ENCODE results near the gene ANGPTL7. TPM values are rescaled to one million over a fixed set of nuclear protein-coding genes. Genes with fewer than 3 reads are reported as not detected.

Gene ANGPTL7
- total RNA-seq = not detected

- Mint-ChIP-seq H3K4me3 (no peak within 1 kb of the TSS), H3K27ac (no peak within 1 kb of the TSS), H3K36me3 (ENCODE audit: low read depth) (peaks cover 21% of the 10 kb centered on the region), H3K9me3 (no peaks in the 10 kb centered on the region), H3K4me1 (no peaks in the 10 kb centered on the region), H3K27me3 (no peaks in the 10 kb centered on the region)
- POLR2A ChIA-PET = no interaction called here
- DNase-seq = no peak
- CTCF ChIA-PET = interaction anchor here (1.6 kb wide), 1 partner anchor 151 kb away, joined by 5 read pairs; no protein-coding TSS in a partner anchor
Measured at GRCh38 chr1:11188858-11189451, at the start of gene ANGPTL7. TSS of gene ANGPTL7 (plus strand) at chr1:11189355. CDS start at chr1:11189580, 225 bp downstream.

DNA sequence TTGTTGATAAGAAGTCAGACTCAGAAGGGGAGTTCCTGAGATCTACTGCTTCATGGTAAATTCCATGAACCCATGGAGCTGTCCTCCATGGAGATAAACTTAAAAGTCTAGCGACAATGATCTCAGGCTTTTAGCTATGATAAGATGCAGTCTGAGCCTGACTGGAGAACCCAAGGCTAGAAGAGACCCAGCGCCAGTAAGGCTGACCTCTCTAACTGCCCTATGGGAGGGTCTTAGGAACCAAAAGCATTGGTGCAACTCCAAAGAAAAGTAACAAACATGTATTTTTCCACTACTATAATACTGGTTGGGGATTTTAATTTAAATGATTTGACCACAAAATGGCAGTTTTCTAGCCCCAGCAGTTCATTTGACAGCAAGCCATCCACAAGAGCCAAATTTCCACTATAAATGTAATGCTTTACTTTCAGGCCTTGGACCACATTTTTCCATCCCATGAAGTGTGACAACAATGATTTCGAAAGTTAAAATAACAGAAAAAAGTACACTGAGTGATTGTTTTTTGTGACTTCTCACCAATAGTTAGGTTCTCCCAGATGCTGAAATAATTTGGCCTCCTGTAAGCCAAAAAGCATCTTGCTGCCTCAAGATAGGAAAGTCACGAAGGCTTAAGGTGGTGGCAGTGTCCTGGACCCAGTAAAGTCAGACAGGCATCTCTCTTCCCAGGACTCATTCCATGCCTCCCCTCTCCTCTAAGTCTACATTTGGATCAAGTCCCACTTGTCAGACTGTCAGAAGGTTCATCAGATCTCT is 46.4 kb upstream of the ANGPTL7 start:
- Mint-ChIP-seq H3K4me1 (peaks cover 4% of the 10 kb centered on the region), H3K27ac (no peak overlapping the region), H3K4me3 (no peak overlapping the region), H3K36me3 (ENCODE audit: low read depth) (peaks cover 41% of the 10 kb centered on the region), H3K9me3 (no peaks in the 10 kb centered on the region), H3K27me3 (no peaks in the 10 kb centered on the region)
- DNase-seq = no peak
- ChIA-PET POLR2A (no interaction called here), CTCF (no interaction called here)

DNA sequence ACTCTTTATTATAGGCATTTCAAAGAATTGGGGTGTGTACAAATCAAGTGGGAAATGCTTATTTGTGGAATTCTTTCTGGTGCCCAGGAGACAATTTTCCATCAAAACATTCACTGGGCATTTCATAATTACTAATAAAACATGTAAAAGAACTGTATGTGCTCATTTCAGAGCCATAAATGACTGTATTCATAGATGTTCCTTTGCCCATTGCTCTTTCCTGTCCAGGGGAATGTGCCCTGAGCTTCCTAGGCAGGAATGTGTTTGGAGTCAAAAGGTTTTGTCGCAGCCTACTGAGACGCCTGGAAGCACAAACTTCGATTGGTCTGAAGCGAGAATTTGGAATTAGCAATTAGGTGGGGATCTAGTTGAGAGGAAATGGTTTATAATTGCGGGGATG is 45.8 kb upstream of the ANGPTL7 start:
- no peak overlapping the region for H3K4me3 Mint-ChIP-seq
- no peaks in the 10 kb centered on the region for H3K9me3 Mint-ChIP-seq
- no peaks in the 10 kb centered on the region for H3K27me3 Mint-ChIP-seq
- no peak for DNase-seq
- H3K36me3 Mint-ChIP-seq (ENCODE audit: low read depth) = peaks cover 43% of the 10 kb centered on the region
- ChIA-PET POLR2A (interaction anchor here (1.3 kb wide), 1 partner anchor 13 kb away, joined by 5 read pairs; no protein-coding TSS in a partner anchor), CTCF (no interaction called here)
- peaks cover 4% of the 10 kb centered on the region for H3K4me1 Mint-ChIP-seq
- no peak overlapping the region for H3K27ac Mint-ChIP-seq

GRCh38 chr1:11143907-11144306 is 45.2 kb upstream of the ANGPTL7 start:
- Mint-ChIP-seq H3K27me3 (no peaks in the 10 kb centered on the region), H3K36me3 (ENCODE audit: low read depth) (peaks cover 41% of the 10 kb centered on the region), H3K9me3 (no peaks in the 10 kb centered on the region), H3K27ac (no peak overlapping the region), H3K4me3 (no peak overlapping the region), H3K4me1 (peaks cover 4% of the 10 kb centered on the region)
- no peak for DNase-seq
- CTCF ChIA-PET = no interaction called here
- POLR2A ChIA-PET = interaction anchor here (1.3 kb wide), 1 partner anchor 13 kb away, joined by 5 read pairs; no protein-coding TSS in a partner anchor

- ChIA-PET POLR2A (interaction anchor here (1.3 kb wide), 1 partner anchor 12 kb away, joined by 5 read pairs; no protein-coding TSS in a partner anchor), CTCF (interaction anchor here (0.7 kb wide), 1 partner anchor 45 kb away, joined by 3 read pairs; the partner anchor contains the start of gene EXOSC10)
- Mint-ChIP-seq H3K9me3 (no peaks in the 10 kb centered on the region), H3K4me1 (peaks cover 4% of the 10 kb centered on the region), H3K27me3 (no peaks in the 10 kb centered on the region), H3K36me3 (ENCODE audit: low read depth) (peaks cover 47% of the 10 kb centered on the region), H3K27ac (no peak overlapping the region), H3K4me3 (no peak overlapping the region)
- no peak for DNase-seq
Measured at GRCh38 chr1:11144570-11145256, 44.4 kb upstream of the ANGPTL7 start.

DNA sequence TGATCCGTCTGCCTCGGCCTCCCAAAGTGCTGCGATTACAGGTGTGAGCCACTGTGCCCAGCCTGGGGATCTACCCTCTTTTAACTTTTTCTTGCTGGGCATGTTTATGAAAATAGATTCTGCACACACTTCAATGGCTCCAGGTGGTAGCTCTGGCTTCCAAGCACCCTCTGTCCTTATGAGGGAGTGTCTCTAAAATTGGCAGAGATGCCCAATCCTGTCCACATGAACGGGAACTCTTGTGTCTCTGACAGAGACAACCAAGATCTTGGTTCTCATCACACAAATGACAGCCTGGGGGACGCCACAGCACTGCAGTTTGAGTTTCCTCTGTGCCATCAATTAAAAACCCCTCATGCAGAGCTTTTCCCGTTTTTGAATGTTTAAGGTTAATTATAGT is 43.4 kb upstream of the ANGPTL7 start:
- no peak for DNase-seq
- H3K4me3 Mint-ChIP-seq = no peak overlapping the region
- no peaks in the 10 kb centered on the region for H3K27me3 Mint-ChIP-seq
- no peak overlapping the region for H3K27ac Mint-ChIP-seq
- no peaks in the 10 kb centered on the region for H3K9me3 Mint-ChIP-seq
- H3K4me1 Mint-ChIP-seq = peaks cover 4% of the 10 kb centered on the region
- ChIA-PET POLR2A (no interaction called here), CTCF (no interaction called here)
- peaks cover 56% of the 10 kb centered on the region for H3K36me3 Mint-ChIP-seq (ENCODE audit: low read depth)

DNA sequence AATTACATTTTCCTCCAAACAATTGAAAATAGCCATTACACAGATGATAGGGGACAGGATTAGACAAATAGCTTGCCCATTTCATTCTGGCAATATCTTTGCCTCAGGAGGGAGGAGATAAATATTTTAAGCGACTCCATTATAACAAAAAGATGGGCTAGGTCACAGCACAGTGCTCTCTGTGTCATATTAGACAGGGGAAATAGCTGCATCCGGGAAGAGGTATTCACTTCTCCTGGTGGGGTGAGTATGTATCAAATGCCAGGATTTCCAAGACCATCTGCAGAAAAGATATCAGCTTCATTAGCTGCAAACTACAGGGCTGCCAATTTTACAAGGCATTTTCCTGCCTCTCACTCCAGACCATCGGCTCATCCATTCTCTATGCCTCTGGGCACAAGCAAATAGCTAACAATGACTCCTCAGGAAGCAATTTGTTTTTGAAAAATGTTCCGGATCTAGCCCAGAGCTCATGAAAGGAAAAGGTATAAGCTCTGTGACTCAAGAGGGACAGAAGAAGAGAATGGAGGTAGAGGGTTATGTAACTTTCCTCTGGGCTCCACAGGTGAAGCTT is 41.9 kb upstream of the ANGPTL7 start:
- Mint-ChIP-seq H3K27me3 (no peaks in the 10 kb centered on the region), H3K4me1 (peaks cover 4% of the 10 kb centered on the region), H3K36me3 (ENCODE audit: low read depth) (peaks cover 56% of the 10 kb centered on the region), H3K9me3 (no peaks in the 10 kb centered on the region), H3K27ac (no peak overlapping the region), H3K4me3 (no peak overlapping the region)
- DNase-seq = no peak
- POLR2A ChIA-PET = interaction anchor here (1.4 kb wide), 1 partner anchor 48 kb away, joined by 3 read pairs; the partner anchor contains the start of gene EXOSC10
- CTCF ChIA-PET = no interaction called here

- Mint-ChIP-seq H3K36me3 (ENCODE audit: low read depth) (peaks cover 38% of the 10 kb centered on the region), H3K9me3 (no peaks in the 10 kb centered on the region), H3K4me1 (no peaks in the 10 kb centered on the region), H3K27me3 (no peaks in the 10 kb centered on the region), H3K4me3 (no peak overlapping the region), H3K27ac (no peak overlapping the region)
- ChIA-PET POLR2A (no interaction called here), CTCF (no interaction called here)
- DNase-seq = no peak
Measured at GRCh38 chr1:11150326-11150725, 38.8 kb upstream of the ANGPTL7 start.

DNA sequence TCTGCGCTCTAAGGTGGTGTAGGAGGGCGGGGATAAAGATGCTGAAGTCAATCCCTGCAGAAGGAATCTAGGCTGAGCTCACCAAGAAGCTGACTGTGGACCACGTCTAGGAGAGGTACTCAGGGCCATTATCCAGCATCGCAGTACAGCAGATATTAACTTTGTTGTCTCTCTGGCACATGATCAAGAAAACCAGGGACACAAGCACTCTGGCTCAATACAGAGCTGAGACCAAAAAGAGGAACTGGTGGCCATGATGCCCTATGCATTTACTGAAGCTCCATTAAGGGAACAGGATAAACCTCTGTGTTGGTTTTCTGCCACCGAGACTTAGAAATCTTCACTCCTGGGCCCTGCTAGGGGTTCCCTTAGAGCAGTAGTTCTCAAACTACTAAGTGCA is 38.0 kb upstream of the ANGPTL7 start:
- no peak for DNase-seq
- Mint-ChIP-seq H3K4me1 (no peaks in the 10 kb centered on the region), H3K9me3 (no peaks in the 10 kb centered on the region), H3K27ac (no peak overlapping the region), H3K27me3 (no peaks in the 10 kb centered on the region), H3K4me3 (no peak overlapping the region), H3K36me3 (ENCODE audit: low read depth) (peaks cover 34% of the 10 kb centered on the region)
- ChIA-PET POLR2A (no interaction called here), CTCF (no interaction called here)

DNA sequence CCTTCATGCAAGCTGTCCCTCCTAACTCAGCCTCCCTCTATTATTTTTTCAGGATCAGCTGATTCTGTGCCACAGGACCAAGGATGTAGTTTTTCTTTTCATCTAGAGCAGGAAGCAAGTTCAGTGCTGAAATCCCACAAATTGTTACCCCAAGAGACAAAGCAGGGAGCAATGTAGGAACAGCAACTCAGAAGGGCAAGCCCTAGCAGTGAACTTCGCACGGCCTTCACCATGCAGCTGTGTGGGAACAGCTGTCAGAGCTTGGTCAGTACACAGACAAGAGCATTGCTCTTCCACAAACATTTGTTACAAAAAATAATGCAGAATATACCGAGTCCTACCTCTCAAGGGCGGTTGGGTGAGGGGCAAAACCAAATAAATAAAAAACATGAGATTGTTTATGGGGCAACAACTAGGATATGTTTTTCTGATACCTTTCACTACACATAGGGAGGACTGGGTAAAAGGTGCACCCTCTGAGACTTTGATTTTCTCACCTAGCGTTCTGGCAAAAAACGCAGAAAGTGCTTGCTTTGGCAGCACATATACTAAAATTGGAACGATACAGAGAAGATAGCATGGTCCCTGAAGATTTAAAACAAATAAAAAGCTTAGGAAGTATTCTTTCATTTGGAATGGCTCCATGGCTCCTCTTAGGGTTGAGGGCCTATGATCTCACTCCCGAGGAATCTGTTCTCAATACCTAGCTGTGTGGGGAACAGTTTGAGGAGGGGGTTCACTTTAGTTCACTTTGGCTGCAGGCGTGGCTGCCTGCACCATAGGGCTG is 37.1 kb upstream of the ANGPTL7 start:
- H3K27ac Mint-ChIP-seq = no peak overlapping the region
- no peak overlapping the region for H3K4me3 Mint-ChIP-seq
- H3K27me3 Mint-ChIP-seq = no peaks in the 10 kb centered on the region
- H3K36me3 Mint-ChIP-seq (ENCODE audit: low read depth) = peaks cover 38% of the 10 kb centered on the region
- DNase-seq = no peak
- peaks cover 8% of the 10 kb centered on the region for H3K4me1 Mint-ChIP-seq
- H3K9me3 Mint-ChIP-seq = no peaks in the 10 kb centered on the region
- ChIA-PET CTCF (no interaction called here), POLR2A (no interaction called here)

DNA sequence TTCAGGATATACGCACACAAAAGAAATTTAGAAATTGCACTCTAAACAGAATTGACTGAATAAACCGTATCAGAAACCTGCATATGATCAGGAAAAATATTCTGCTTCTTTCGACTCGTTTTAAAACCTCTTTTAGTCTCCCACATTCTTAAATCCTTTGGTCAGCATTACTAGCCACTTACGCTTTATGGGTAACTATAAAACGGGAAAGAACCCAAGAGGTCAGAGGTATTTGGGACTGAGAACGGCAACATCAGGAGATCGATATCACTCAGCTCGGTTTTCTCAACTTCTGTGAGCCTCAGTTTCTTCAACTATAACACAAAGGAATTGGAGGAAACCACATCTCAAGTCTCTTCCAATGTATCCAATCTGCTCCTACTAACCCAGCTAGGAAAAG is 36.4 kb upstream of the ANGPTL7 start:
- H3K27me3 Mint-ChIP-seq = no peaks in the 10 kb centered on the region
- no peak overlapping the region for H3K27ac Mint-ChIP-seq
- peaks cover 15% of the 10 kb centered on the region for H3K4me1 Mint-ChIP-seq
- POLR2A ChIA-PET = no interaction called here
- no peaks in the 10 kb centered on the region for H3K9me3 Mint-ChIP-seq
- no peak overlapping the region for H3K4me3 Mint-ChIP-seq
- CTCF ChIA-PET = no interaction called here
- DNase-seq = no peak
- peaks cover 36% of the 10 kb centered on the region for H3K36me3 Mint-ChIP-seq (ENCODE audit: low read depth)

DNA sequence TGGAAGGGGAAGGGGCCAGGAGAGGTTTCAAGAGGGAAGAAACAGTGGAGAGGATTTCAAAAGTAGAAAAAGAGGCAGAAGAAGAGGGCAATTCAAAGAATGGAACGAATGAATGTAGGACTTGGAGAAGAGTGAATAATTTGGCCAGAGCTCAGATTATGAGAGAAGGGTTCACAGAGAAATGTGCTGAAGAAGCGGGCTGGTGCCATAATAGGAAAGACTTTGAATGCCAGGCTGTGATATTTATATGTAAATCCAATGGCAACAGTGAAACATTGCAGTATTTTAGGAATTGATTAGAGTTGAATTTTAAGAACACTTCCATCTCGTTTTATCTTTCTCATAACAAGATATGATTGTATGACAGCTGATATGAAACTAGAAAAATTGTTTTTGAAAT is 36.0 kb upstream of the ANGPTL7 start:
- Mint-ChIP-seq H3K4me1 (peaks cover 16% of the 10 kb centered on the region), H3K27me3 (no peaks in the 10 kb centered on the region), H3K9me3 (no peaks in the 10 kb centered on the region), H3K36me3 (ENCODE audit: low read depth) (peaks cover 35% of the 10 kb centered on the region), H3K27ac (no peak overlapping the region), H3K4me3 (no peak overlapping the region)
- no peak for DNase-seq
- ChIA-PET POLR2A (no interaction called here), CTCF (no interaction called here)
